Measurements from ENCODE around the gene PACRG. TPM values are rescaled to one million over a fixed set of nuclear protein-coding genes. Genes with fewer than 3 reads are reported as not detected.

The PACRG gene
- total and polyA plus RNA-seq, 2 donors (not counting 3 experiments of a cell fraction or from before 2014, with no cell fraction given), result 0.08 TPM; not detected in 1

- TF ChIP-seq EZH2 (IDR thresholded peaks at IDR 0.05; ENCODE audit: borderline replicate concordance, low read depth, low read length, severe bottlenecking), result no peak
- TF ChIP-seq POLR2A (IDR thresholded peaks at IDR 0.05; ENCODE audit: low read depth, low read length), result no peak
- no peak for TF ChIP-seq MAX (IDR thresholded peaks at IDR 0.05; ENCODE audit: insufficient read depth, insufficient read length)
- TF ChIP-seq MYC (IDR thresholded peaks at IDR 0.05; ENCODE audit: low read depth, low read length), result no peak
- no peak for TF ChIP-seq JUN (IDR thresholded peaks at IDR 0.05; ENCODE audit: borderline replicate concordance, insufficient read depth, insufficient read length, low read depth)
- no peak for TF ChIP-seq CTCF (IDR thresholded peaks at IDR 0.05; ENCODE audit: extremely low read depth in 1 of 2, insufficient read depth in 1 of 2, low read depth in 1 of 2, low read length in 2 of 2)
- TF ChIP-seq POLR2AphosphoS5 (IDR thresholded peaks at IDR 0.05; ENCODE audit: insufficient read depth, low read depth, low read length), result no peak
- no peak for TF ChIP-seq GATA2 (IDR thresholded peaks at IDR 0.05; ENCODE audit: insufficient read depth, insufficient read length, low read depth, low read length)
- TF ChIP-seq FOS (IDR thresholded peaks at IDR 0.05; ENCODE audit: borderline replicate concordance, insufficient read depth, low read length), result no peak
- H4K20me1 ChIP-seq (replicated peaks; ENCODE audit: control insufficient read depth, extremely low read depth, insufficient read depth, low read length), result no peaks in the 10 kb centered on the region
- DNase-seq (ENCODE audit: low read depth, low spot score) (no peak), FAIRE-seq (no peak)
- no peaks in the 10 kb centered on the region for H3K79me2 ChIP-seq (ENCODE audit: control insufficient read depth, insufficient read depth, low read length)
- ChIA-PET POLR2A (no interaction called here), CTCF (interaction anchor here (1.1 kb wide), 1 partner anchor 373 kb away, joined by 3 read pairs; no protein-coding TSS in a partner anchor)
- no peaks in the 10 kb centered on the region for H3K27me3 ChIP-seq (ENCODE audit: control insufficient read depth in 2 of 2, insufficient read depth in 2 of 2, low read length in 2 of 2)
- intact Hi-C loops (cut with micrococcal nuclease) (no loop called here), dilution Hi-C loops (cut with MboI; ENCODE audit: extremely low pct_ligation_motif_present, low sequenced_read_pairs) (no loop called here)
- no peaks in the 10 kb centered on the region for H3K9me3 ChIP-seq (replicated peaks; ENCODE audit: control insufficient read depth, insufficient read depth, low read length)
- H3K4me2 ChIP-seq (ENCODE audit: insufficient read depth, low read length), result no peak overlapping the region
- no peaks in the 10 kb centered on the region for H3K36me3 ChIP-seq (ENCODE audit: control insufficient read depth in 2 of 2, extremely low read depth in 1 of 2, insufficient read depth in 2 of 2, low read length in 2 of 2)
- no peaks in the 10 kb centered on the region for H3K9me1 ChIP-seq (replicated peaks; ENCODE audit: control insufficient read depth, extremely low read depth, insufficient read depth, low read length)
- H3K4me3 ChIP-seq (replicated peaks in 1 of 3; ENCODE audit: insufficient read depth in 1 of 3, low read depth in 1 of 3, low read length in 3 of 3), result no peak overlapping the region
- BruUV-seq (replicated peaks), result no TSS peak
- H3K9ac ChIP-seq (replicated peaks; ENCODE audit: extremely low read depth, insufficient read depth, low read length), result no peak overlapping the region
- H2AFZ ChIP-seq (ENCODE audit: low read depth, low read length), result no peak overlapping the region
- H3K4me1 ChIP-seq (ENCODE audit: control insufficient read depth, extremely low read depth, insufficient read depth, low read length), result no peaks in the 10 kb centered on the region
- no peak overlapping the region for H3K27ac ChIP-seq (ENCODE audit: insufficient read depth, low read depth, low read length)
Measured at GRCh38 chr6:163098827-163099479, 371.2 kb downstream of the PACRG start.
